SW 1271 (cell line): ENCODE results near the gene KIF17.

Experiments used
- DNase-seq, 2 experiments: peaks; one replicate each; lab custom pipeline; 2025; lab: John Stamatoyannopoulos, UW

KIF17 gene

DNA sequence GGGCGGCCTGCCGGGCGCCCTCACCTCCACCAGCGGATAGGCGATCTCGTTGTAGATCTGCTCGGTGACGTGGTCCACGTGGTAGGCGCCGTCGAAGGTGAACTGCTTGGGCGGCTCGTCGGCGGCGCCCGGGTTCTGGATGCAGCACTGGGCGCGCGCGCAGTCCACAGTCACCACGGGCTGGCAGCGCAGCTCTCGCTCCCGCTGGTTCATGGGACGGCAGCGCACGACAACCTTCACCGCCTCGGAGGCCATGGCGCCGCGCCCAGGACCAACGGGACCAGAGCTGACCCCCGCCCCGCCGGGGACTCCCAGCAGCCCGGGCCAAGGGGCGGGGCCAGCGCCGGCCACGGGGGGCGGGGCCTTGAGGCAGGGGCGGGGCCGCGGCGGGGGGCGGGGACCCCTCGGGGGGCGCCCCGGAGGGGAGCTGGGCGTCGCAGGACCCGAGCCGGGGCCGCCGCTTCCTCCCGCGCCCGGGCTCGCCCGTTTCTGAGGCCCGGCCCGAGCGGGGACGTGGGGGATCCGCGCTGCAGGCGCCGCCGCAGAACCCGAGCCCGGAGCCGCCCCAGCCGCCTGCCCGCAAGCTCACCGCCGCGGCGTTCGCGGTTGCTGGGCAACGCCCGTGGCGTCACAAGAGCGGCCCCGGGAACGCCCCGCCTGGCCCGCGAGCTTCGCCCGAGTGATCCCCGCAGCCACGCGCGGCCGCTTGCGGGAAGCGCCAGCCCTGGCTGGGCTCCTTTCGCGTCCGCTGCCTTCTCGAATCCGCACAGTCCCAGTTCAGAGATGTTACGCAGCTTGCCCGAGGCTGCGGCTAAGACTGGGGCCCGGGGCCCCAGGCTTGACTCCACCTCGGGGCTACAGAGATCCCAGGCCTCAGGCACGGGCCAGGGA lies at the start of gene KIF17:
TSS of gene KIF17 (minus strand) at position 556 of the 891 bp plus-strand sequence. CDS start at position 255, 301 bp downstream.
- no peak for DNase-seq

DNA sequence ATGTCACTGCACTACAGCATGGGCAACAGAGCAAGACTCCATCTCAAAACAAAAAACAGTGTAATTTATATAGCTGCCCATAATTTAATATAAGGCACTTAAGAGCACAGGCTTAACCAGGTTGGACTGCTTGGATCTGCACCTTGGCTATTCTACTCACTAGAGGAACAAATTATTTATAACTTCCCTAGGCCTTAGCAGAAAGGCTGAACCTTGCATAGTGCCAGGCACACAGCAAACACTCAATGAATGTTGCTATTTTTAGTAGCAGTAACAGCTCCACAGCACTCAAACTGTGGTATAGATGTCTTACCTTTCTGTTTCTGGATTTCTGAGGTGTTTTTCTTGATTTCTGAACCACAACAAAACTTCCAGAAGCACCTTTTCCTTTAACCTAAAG lies 49.5 kb upstream of the KIF17 start:
- DNase-seq, result no peak

DNA sequence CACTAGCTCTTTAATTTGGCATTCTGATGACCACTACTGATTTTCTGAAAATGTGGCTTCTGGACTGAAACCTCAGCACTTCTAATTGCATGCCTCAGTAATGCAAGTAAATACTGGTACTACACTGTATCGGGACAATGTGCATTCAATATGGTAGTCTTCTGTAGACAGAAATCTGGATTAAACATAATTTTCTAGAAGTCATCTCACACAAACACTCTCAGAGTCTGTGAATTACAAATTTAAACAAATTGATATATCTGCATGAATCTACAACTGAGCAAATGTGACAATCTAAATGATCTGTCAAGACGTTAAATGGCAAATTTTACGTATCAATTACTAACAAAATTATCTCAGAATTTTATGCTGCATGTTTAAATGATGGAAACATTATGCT lies 45.6 kb upstream of the KIF17 start:
- DNase-seq, result no peak

DNA sequence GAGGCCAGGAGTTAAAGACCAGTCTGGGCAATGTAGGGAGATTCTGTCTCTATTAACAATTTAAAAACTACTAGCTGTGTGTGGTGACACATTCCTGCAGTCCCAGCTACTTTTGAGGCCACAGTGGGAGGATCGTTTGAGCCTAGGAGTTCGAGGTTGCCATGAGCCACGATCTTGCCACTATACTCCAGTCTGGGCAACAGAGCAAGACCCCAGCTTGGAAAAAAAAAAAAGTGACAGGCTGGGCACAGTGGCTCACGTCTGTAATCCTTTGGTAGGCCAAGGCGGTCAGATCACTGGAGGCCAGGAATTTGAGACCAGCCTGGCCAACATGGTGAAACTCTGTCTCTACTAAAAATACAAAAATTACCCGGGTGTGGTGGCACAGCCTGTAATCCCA lies 42.5 kb upstream of the KIF17 start:
- DNase-seq, result no peak

DNA sequence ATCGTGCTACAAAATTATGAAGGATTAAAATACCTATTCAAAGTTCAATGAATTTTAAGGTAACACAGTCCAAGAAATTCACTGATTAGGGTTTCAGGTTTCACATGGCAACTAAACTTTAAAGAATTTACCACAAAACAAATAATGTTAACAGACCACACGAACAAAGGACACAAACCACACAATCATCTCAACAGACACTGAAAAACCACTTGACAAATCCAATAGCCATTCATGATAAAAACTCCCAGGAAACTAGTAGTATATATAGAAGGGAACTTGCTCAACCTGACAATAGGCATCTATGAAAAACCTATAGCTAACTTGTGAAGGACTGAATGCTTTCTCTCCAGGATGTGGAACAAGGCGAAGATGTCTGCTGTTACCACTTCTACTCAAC lies 35.8 kb upstream of the KIF17 start:
- no peak for DNase-seq

DNA sequence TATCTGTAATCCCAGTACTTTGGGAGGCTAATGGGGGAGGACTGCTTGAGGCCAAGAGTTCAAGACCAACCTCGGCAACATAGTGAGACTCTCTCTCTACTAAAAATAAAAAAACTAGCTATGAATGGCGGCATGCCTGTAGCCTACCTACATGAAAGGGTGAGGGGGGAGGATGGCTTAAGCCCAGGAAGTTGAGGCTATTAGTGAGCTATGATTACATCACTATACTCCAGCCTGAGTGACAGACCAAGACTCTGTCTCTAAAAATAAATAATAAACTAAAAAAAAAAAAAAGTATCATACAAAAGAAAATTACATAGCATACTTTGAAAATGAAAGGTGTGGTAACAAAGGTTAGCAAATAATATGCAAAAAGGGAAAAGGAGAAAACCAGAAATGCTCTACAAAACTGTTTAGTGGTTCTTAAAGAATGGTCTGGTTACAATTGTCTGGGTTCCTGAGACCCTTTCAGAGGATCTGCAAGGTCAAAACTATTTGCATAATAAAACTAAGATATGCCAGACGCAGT lies 33.7 kb upstream of the KIF17 start:
- no peak for DNase-seq

DNA sequence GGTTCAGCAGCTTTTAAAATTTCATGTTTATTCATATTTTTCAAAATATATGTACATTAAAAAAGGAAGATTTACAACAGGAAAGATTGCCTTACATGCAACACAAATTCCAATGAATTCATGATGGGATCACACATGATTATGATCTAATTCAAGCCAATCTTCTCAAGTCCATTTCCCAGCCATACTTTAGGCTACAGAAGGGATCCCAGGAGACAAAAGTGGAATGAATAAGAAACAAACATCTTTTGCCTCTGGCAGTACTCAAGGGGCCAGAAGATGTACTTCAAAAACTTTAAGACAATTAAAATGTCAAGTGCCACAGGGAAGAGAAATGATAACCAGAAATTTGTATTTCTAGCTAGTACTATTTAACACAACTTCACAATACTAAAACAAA lies 24.9 kb upstream of the KIF17 start:
- no peak for DNase-seq

DNA sequence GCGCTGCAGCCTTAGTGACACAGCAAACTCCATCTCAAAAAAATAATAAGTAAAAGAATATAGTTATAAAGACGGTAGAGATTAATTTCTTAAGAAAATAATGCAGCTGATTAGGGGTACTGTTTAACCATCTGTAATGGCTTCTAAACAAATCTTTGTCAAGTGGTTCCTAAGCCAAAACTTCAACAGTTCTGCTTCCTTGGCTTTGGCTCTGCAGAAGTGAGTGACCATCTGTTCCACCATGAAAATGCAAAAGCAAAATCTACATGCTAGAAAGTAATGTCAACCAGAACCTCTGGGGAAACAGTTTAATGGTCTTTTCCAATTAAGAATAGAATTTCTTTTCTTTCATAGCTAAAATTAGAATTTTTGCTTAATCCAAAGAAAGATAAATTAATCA lies 23.0 kb upstream of the KIF17 start:
- no peak for DNase-seq

DNA sequence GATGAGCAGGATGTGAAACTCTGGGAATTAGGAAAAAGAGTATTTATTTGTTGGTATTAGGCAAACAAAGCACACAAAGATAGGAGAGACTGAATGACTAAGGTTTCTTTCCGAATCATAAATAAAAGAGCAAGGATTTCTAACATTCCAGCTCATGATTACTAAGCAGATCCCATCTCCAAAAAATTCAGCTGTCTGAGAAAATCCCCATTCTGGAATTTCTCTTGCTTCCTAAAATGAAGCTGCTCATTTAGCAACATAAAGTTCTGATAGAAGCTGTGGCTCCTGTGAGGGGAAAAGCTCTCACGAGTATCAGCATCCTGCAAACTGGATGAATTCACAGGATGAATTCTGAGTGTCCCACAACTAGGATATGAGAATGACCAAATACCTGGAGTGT lies 21.4 kb upstream of the KIF17 start:
- DNase-seq, result no peak

DNA sequence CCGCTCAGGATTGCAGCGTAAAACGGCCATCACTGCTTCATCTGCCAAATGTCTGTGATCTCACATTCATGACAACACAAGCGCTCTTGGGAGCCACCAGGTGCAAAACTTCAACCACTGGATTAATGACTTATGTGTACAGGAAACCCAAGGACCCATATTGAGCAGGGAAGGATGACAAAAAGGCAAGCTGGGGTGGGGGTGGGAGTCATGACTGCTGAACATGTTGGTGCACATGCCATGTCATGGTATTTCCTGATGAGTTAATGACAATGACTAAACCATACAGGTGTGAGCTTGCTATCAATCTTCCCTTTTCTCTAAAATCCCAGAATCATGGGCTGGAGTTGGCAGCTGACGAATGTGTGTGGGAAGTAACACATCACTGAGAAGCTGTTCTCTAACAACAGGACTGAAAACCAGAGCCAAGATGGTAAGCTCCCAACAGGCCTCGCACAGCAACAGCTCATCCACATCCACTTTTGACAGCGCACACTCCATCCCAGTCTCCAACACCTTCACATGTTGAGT lies 17.8 kb upstream of the KIF17 start:
- DNase-seq, result no peak

DNA sequence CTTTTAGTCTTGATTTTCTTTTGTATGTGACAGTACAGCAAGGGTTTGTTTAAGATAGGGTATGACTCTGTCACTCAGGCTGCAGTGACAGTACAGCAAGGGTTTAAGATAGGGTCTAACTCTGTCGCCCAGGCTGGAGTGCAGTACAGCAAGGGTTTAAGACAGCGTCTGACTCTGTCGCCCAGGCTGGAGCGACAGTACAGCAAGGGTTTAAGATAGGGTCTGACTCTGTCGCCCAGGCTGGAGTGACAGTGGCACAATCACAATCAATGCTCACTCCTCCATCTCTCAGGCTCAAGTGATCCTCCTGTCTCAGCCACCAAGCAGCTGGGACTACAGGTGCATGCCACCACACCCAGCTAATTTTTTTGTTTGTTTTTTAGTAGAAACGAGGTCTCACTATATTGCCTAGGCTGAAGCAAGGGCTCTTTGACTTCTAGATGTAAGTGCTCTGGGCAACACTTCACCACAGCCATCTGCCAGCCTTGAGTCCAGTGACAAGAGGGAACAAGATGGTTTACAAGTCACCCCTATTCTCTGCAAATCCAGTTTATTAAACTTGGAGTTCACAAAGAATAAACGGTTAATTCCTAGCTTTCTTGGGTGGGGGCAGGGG lies 15.7 kb upstream of the KIF17 start:
- DNase-seq, result no peak

DNA sequence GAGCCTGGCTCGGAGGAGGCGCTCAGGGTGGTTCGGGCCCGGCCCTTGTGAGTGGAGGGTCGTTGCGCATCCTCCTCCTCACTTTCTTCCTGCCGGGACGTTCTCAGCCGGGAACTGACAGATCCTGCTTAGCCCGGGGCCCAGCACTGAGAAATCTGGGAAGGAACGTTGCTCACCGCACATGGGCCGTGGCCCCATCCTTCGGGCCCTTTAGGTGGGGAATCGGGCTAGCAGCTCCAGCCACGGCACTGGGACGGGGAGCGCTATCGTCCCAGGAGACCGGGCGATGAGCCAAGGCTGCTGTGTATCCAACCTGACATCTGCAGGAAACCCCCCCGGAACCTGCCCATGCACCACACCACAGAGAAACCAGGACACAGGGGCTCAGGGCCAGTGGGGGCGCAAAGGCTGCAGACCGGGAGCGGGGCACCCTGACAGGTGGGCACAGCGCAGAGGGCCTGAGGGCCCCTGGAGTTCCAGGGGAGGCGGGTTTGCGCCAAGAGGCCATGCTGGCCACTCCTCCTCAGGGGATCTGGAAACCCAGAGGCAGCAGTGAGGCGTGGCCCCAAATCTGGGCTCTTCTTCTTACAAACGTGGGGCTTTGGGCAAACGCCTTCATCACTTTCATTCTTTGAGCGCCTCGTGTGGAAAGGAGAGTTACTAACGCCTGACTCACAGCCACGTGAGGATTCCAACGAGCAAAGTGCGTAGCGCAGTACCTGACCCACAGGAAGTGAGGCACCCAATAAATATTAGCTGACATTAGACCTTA lies 15.0 kb upstream of the KIF17 start, which contains the start of gene SH2D5:
TSS of gene SH2D5 (minus strand) at position 116 of the 772 bp plus-strand sequence. CDS start 4,659 bp downstream, outside the sequence.
- peak; percentile 94 to 95 for DNase-seq

DNA sequence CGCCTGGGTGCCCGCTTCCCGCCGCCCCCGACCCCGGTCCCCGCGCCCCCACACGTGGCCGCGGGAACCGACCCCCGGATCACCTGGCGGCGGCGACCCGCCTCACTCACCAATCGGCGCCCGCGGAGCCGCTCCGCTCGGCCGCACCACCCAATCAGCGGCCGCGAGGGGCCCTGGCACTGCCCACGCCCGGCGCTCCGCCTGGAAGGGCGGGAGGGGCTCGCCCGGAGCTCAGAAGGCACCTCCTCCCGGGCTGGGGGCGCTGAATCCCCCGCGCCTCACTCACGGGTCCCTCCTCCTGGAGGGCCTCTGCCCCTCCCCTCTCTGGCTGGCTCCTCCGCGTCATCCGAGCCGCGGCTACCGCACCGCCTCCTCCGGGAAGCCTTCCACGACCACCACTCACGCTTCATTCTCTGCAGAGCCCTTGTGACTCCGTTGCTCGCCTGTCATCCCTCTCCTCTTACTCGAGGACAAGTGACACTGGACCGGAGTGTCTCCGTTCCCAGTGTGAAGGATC lies 14.3 kb upstream of the KIF17 start:
- DNase-seq, result peak; percentile 54 to 62

DNA sequence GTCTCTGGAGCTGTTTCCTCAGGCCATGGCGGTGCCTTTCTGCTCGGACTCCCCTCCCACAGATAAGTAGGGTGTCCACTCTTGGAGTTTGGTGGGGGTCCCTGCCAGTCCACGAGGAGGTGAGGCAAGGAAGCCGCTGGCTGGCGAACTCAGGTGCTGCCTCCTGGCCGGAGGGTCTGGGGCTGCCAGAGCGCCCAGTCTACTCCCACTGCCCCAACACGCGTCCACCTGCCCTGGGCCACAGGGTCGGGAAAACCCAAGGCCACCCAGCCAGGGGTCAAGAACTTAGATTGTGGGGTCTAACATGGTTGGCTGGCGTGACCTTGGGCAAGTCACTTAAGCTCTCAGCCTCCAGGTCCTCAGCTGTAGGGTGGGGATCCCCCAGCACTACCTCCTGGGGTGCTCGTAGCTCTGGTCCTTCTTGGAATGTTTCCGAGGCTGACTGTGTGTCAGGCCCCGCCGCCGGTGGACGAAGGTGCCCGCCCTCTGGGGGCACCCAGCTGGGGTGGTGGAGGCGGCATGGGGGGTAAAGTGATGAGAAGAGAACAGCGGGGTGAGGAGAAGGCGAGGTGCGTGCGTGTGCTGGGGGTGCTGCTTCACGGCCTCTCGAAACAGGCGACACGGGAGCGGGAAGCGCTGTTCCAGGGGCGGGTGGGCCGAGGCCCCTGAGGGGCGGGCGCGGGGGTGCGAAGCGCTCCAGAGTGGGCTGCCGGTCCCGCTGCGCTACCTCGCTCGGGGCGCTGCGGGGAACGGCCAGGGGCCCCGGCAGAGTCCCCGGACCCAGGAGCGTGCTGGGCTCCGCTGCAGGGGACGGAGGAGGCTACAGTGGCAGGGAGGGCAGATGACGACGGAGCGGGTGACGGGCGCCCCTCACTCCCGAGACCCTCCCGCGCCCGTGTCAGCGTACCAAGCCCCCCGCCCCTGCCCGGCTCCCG lies 13.5 kb upstream of the KIF17 start:
- no peak for DNase-seq

DNA sequence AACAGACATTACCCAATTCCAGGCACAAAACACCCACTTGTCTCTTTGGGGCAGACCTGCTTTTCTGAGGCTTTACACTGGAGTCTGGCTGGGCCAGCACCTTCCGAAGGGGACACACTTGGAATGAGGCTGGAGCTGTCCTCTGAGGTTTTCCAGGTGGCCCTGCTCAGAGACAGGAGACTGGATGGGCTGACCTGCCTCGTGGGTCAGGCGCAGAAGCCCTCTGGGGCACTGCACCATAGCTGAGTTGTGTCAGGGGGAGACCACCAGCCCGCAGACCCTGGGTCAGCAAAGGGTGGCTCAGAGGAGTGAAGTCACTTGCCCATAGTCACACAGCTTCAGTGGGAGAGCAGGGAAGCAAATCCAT lies 12.9 kb upstream of the KIF17 start:
- no peak for DNase-seq

DNA sequence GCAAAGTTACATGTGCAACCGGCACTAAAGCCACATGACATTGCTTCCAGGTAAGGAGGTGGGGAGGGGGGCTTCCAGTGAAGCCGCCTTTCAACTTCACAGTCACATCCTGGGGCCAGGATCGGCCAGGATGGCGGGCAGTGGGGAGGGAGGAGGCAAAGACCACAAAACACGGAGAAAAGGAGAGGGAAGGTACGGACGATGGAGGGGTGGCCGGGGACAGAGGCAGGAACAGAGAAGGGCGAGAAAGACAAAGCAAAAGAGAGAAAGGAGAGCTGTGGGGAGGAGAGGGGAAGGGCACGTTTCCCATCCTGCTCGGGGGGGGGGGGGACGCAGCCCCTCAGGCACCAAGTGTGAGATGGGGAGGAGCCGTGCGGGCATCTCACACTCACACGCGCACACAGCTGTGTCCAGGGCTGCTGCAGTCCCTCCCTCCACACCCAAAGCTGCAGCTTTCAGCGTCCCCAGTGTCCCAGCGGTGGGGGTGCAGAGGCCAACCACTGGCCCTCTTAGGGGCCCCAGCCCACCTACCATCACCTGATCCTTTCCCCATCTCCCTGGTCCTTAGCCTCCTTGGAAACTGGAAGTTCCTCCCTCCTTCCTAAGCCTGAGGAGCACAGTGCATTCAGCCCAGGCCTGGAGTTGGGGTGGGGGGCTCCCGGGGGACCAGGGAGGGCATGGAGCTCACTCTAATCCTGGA lies 12.3 kb upstream of the KIF17 start:
- no peak for DNase-seq

DNA sequence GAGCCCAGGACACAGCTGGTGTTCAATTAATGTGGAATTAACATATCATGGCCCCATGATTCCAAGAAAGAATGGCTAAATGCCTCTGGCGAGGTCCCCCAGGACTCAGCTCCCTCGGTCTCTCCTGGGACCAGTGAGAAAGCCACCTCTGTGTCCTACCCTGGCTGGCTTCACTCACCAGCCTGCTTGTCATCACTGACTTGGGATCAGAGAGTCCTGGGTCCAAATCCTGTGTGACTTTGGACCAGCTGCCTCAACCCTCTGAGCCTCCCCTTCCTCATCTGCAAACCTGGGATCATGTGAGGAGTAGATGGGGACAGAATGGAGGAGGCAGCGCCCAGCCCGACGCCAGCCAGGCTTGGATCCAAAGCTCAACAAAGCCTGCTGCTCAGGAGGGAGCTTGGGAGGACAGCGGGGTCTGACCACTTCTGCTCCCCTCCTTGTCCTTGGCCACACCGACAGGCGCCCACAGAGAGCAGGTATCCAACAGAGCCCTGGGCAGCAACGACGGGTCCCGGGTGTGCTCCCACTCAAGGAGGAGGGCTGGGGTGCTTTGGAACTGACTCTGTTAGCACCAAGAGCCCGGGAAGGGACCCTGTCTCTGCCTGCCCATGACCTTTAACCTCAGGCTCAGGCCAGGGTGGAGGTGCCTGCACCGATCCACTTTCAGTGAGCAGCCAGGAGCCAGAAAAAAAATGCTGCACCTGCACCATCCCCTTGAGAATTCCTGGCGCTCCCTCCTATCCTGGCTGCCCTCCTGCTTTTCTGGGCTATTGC lies 11.5 kb upstream of the KIF17 start:
- no peak for DNase-seq

DNA sequence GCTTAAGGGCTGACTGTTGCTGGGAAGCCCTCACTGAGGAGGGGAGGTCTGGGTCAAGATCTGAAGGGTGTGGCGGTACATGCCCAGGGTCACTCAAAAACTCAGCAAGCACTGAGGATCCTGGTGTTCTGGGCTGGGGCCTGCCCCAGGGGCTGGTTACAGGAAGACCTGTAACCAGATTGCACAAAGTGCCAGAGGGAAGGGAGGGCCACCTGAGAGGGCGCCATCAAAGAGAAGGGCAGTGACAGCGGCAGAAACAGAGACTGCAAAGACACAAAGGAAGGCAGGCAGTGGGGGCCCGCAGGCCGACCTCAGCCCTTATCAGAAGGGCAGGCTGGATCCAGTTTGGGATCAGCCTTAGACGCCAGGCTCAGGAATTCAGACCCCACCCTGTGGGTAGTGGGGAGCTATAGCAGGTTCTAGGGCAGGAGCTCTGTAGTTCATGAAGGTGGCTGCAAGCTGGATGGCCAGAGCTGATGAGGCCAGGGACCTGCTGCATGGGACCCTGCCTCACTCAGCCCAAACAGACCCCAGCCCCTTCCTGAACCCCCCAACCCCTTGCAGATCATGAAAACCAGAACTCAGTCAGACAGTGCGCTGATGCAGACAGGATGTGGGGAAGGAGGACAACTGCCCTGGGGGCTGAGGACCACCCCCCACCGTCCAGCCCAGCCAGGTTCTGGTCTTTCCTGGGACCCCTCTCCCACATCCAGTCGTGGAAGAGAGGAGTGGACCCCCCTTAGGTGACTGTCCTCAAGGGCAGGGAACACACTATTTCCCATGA lies 10.8 kb upstream of the KIF17 start:
- no peak for DNase-seq
